Smooth muscle cell of the brain vasculature (primary cell): ENCODE results near the gene LDLRAD3.
A peak's percentile ranks its signal among the peaks of the same experiment; 100 is the strongest.
"Not testable (repeated sequence)": the region's sequence is repeated elsewhere in the genome, so short reads cannot be mapped to it uniquely, and the experiment has no call there.

Experiments
- DNase-seq: peaks from one replicate; pipeline ENCODE4 v3.0.0-alpha.2; 2012; ENCODE audit warnings: low read depth, low spot score

Gene LDLRAD3

GRCh38 chr11:36019005-36019596 is 75.2 kb downstream of the LDLRAD3 start:
- no peak for DNase-seq

DNA sequence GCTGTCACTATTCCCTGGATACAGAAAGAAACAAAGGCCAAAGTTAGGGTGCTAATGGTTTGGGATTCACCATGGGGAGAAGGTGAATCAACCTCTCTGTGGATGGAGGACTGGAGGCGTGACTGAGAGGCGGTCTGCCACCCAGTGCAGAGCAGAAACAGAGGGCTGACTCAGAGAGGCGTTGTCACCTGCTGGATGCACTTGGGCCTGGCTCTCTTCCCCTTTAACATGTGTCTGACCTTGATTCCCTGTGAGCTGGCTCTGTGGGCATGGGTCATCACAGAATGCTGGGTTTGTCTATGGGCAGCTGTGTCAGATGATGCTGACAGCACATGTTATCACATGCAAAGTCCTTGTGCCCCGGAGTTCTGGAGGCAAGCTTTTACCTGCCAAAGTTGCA is 75.9 kb downstream of the LDLRAD3 start:
- no peak for DNase-seq

DNA sequence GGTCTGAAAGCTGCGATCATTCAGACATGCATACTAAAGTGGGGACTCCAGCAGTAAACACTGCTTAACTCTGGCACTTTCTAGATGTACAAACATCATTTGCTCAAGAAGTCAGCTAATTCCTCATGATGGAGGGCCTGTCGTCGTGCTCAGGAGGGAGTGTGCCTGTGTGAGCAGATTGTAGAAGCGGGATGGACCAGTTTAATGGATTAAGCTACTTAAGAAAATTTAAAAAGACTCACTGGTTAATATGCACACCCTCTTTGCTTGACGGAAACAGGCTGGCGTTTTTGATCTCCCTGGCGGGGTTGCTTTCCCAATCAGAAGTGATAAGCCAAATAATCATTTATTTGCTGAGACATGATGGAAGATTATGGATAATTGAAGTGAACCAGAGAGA is 79.0 kb downstream of the LDLRAD3 start:
- no peak for DNase-seq

GRCh38 chr11:36023922-36024321 is 80.1 kb downstream of the LDLRAD3 start:
- DNase-seq, result no peak

DNA sequence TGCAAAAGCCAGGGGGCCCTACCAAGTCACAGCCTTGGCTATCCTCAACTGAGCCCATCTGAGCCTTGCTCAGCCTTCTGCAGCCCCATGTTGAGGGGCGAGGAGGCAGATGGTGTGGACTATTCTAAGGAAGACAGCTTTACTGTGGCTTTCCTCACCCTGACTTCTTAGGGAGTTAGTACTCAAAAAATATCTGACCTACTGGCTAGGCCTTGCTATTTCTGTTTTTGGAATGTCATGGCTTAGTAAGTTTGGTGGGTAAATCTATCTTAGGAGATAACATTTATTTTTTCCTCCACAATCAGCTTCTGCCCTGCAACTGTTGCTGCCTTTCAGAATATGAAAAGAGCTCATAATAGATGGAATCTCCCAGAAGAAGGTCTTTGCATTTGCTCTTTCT is 80.9 kb downstream of the LDLRAD3 start:
- DNase-seq, result no peak

DNA sequence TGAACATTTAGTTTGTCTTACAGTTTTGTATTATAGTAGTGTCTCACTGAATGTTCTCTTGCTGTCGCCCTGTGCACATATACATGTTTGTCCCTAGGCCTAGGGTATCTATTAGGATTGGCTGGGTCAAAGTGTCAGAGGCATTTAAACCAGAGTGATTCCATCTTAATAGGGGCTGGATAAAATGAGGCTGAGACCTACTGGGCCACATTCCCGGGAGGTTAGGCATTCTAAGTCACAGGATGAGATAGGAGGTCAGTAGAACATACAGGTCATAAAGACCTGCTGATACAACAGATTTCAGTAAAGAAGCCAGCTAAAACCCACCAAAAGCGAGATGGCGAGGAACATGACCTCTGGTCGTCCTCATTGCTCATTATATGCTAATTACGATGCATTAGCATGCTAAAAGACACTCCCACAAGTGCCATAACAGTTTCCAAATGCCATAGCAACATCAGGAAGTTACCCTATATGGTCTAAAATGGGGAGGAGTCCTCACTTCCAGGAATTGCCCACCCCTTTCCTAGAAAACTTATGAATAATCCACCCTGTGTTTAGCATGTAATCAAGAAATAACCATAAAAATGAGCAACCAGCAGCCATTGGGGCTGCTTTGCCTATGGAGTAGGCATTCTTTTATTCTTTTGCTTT is 82.6 kb downstream of the LDLRAD3 start:
- no peak for DNase-seq

DNA sequence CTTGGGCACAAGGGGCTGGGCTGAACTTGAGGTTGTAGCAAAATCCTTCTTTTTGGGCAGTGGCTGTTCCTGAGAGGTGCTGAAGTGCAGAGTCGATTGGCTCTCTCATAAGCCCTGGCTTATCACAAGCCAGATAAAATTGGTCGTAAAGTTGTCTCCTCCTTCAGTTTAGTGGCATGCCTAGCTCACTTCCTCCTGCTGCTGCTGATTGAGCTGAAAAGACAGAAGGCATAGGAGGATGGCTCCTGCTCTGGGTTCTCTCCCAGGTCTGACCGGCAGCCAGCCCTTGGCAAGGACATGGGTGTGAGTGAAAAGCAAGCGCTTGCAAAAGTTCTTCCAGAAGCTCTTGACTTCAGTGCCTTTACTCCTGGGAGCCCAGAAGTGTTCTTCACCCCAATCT is 83.9 kb downstream of the LDLRAD3 start:
- no peak for DNase-seq

GRCh38 chr11:36029616-36030015 is 85.8 kb downstream of the LDLRAD3 start:
- DNase-seq, result no peak

DNA sequence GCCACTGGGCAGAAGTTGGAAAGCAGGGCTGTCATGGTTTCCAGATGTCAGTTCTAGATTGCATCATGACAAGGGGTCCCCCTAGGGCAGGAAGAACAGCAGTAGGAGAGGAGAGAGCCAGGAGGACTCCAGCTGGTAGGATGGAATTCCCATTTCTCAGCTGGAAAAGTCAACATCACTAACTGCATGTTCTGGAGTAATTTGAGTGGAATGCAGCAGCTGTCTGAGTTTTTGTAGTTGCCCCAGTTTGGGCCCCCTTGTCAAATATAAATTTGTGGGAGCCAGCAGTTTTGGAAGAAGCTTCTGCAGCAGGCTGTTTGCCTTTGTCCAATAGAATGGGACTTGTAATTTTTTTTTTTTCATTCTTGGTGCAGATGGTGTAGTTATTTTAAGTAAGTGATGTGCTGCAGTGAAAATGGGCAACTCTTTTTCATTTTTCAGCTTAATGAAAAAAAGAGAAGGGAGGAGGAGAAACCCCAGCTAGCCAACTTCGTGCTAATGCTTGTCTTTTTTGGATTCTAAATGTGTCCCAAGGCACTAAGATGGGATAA is 86.9 kb downstream of the LDLRAD3 start:
- peak; percentile 62 for DNase-seq

DNA sequence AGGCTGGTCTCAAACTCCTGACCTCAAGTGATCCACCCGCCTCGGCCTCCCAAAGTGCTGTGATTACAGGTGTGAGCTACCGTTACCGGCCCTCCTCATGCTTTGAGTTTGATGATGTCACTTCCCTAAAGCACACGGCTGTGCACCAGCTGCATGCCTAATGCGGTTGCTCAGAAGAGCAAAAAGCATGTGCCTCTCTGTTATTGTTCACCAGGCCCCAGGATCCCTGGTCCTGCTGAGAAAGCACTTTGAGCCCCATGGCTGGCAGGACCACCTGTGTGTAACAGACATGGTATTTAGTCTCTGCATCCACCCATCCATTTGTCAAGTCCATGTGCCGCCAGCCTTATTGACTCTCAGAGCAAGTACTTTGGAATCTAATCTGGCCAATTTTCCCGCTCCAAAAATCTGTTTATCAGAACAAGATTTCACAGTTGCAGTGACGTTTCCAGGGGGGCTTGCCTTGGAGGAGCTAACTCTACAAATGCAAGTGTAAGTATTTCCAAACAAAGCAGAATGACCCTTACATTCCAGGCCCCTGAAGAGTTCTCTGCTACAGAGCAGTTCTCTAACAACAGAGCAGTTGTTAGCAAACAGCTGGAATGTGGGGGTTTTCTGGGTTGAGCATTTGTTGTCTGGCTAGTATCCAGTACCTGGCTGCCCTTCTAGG is 89.4 kb downstream of the LDLRAD3 start:
- DNase-seq, result no peak

DNA sequence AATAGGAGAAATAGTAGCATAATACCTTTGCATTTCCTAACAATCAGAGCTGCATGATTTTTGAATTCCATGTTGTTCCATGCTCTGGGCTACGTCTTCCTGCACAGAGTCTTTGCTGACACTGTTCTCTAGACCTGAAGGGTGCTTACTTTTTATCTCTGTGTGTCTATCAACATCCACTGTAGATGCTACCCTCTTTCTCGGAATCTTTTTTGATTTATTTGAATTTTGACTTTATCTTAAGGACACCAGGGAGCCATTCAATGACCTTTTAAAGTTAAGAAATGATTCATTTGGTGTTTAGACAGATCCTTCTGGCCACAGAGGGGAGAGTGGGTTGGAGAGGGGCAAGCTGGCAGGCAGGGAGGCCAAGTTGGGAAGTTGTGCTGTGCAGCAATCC is 90.1 kb downstream of the LDLRAD3 start:
- no peak for DNase-seq

GRCh38 chr11:36034551-36035331 is 90.9 kb downstream of the LDLRAD3 start:
- DNase-seq, result no peak

GRCh38 chr11:36035454-36035853 is 91.6 kb downstream of the LDLRAD3 start:
- DNase-seq, result no peak

DNA sequence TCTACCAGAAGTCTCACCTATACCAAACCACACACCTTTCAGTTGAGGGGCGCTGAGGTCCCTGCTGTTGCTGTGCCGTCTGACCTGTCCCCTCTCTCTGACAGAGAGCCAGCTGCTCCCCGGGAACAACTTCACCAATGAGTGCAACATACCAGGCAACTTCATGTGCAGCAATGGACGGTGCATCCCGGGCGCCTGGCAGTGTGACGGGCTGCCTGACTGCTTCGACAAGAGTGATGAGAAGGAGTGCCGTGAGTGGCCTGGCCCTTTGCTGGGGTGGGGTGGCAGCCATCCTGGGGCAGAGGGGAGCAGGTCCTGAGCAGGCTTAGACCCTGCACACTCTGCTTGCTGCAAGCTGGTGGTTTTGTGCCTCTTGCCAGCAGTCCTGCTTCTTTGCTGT is 92.1 kb downstream of the LDLRAD3 start:
- DNase-seq, result no peak

DNA sequence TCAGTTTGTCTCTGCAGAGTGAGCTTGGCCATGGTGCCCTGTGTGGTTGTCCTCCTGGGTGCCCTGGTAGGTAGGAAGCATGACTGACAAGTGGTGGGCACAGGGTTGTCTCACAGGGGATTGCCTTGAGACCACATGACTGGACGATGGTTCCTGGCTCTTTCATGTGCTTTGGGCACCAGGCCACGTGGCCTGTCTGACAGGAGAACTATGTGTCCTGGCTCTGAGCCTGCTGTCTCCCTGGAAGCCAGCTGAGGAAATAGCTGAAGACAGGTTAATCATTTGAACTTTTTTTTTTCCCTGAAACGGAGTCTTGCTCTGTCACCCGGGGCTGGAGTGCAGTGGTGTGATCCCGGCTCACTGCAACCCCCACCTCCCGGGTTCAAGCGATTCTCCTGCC is 93.2 kb downstream of the LDLRAD3 start:
- no peak for DNase-seq

DNA sequence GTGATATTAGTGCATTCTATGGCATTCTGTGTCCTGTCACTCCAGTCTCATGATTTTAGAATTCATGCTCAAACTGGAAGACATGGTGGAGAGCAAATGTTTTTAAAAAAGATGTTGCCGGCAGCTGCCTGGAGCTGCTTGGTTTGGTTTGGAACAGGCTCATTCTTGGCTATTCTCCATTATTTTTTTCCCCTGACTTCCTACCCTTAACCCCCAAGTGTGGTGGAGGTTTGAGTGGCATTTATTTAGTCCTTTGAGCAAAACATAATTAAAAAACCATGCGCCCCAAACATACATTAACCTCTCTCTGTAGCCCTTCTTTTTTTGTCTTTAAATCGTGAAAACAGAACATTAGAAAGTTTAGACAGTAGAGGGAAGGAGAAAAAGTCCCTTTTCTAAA is 94.7 kb downstream of the LDLRAD3 start:
- no peak for DNase-seq

GRCh38 chr11:36039471-36039870 is 95.6 kb downstream of the LDLRAD3 start:
- DNase-seq, result no peak

DNA sequence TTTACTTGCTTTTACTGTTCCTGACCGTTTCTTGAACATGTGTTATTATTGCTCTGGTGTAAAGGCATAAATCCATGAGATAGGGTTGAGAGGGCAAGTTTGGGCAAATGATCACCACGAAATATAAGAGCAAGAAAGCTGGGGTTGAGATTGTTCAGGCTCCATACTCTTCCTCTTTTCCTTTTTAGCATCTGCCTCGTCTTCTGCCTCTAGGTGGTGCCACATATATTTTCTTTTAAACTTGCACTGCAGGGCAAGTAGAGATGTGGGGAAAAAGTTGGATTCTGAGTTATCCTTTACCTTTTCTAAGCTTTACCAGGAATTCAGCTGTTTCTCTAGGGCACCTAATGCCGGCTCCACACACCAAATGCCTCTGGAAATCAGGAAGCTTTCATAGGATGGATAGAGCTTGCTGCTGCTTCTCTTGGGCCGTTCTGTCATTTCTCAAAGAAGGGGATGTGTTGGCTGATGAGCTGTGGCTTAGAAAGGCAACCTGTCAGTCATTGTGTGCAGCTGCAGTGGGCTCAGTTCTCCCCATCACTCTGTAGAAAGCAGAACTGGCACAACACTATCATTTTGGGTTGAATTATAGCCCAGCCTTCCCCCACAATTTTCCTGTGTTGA is 98.2 kb downstream of the LDLRAD3 start:
- no peak for DNase-seq

DNA sequence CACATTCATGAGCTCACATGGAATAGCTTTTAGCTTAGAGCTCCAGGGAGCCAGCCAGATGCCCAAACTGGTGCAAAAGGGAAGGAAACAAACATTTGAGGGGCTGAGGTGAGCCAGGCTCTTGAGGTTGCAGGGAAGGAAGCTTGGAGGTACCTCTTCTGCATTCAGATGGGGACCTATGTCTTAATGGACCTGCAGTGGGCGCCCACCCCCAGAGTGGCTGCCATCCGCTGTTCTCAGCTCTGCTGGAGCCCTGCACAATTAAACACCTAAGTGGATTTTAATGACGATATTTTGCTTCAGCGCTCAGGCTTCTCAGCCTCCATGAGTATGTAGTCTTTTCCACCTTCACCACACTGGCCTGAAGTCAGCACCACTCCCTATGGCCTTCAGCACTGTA is 100.8 kb downstream of the LDLRAD3 start:
- no peak for DNase-seq

- not testable (repeated sequence) for DNase-seq
Measured at GRCh38 chr11:36045945-36046344, 102.1 kb downstream of the LDLRAD3 start.

DNA sequence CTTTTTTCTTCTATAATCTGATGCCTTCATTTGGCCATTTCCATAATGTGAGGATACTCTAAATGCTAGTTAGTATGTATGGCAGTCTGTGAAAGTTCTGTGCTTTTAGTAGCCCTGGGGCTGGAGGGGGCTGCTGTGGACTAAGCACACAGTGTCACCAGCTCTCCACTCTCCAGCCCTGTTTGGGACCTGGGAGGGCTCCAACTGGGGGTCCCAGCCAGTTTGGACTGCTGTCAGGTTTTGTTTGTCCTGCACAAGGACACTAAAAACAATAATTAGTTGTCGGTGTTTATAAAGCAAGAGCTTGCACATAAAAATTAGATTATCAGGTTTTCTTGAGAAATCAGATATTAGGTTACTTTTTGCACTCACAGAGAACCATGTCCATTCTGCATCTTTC is 103.1 kb downstream of the LDLRAD3 start:
- no peak for DNase-seq

- DNase-seq, result no peak
Measured at GRCh38 chr11:36047344-36047743, 103.5 kb downstream of the LDLRAD3 start.
